ENCODE results near the gene RFC3. TPM values are rescaled to one million over a fixed set of nuclear protein-coding genes. Genes with fewer than 3 reads are reported as not detected.

Gene RFC3
- total RNA-seq, 1 donor from 2014 or later = 3.4 TPM

DNA sequence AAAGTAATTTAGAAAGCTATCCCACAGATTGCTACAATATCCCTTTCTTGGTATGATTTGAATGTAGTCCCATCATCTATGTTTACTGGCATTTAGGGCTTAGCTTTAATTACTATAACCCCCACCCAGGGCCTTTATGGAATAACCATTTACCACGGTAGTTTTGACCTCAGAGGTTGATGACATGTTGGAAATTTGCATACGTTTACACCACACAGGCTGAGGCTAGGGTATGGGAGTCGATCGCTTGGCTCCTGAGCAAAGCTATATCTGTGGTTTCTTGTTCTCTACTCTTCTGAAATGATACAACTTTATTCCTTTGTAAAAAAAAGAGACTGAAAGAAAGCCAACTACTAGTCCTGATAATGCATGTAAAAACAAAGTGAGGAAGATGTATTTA is 28.2 kb upstream of the RFC3 start:
- H3K36me3 ChIP-seq (ENCODE audit: control insufficient read depth, insufficient read depth, low read length) = no peaks in the 10 kb centered on the region
- TF ChIP-seq, protein P1, sequence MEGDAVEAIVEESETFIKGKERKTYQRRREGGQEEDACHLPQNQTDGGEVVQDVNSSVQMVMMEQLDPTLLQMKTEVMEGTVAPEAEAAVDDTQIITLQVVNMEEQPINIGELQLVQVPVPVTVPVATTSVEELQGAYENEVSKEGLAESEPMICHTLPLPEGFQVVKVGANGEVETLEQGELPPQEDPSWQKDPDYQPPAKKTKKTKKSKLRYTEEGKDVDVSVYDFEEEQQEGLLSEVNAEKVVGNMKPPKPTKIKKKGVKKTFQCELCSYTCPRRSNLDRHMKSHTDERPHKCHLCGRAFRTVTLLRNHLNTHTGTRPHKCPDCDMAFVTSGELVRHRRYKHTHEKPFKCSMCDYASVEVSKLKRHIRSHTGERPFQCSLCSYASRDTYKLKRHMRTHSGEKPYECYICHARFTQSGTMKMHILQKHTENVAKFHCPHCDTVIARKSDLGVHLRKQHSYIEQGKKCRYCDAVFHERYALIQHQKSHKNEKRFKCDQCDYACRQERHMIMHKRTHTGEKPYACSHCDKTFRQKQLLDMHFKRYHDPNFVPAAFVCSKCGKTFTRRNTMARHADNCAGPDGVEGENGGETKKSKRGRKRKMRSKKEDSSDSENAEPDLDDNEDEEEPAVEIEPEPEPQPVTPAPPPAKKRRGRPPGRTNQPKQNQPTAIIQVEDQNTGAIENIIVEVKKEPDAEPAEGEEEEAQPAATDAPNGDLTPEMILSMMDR (IDR thresholded peaks at IDR 0.05; ENCODE audit: insufficient read depth, low read length, severe bottlenecking) = no peak
- no peaks in the 10 kb centered on the region for H3K27me3 ChIP-seq (ENCODE audit: control insufficient read depth, insufficient read depth, low read length)
- no peak for DNase-seq (ENCODE audit: low read depth)
- FAIRE-seq = no peak
- no peak overlapping the region for H3K4me3 ChIP-seq (ENCODE audit: low read depth, low read length)

- DNase-seq (ENCODE audit: low read depth) = no peak
- FAIRE-seq = no peak
- H3K27me3 ChIP-seq (ENCODE audit: control insufficient read depth, insufficient read depth, low read length) = no peaks in the 10 kb centered on the region
- H3K4me3 ChIP-seq (ENCODE audit: low read depth, low read length) = no peak overlapping the region
- TF ChIP-seq, protein P1 (IDR thresholded peaks at IDR 0.05; ENCODE audit: insufficient read depth, low read length, severe bottlenecking) = no peak
- no peaks in the 10 kb centered on the region for H3K36me3 ChIP-seq (ENCODE audit: control insufficient read depth, insufficient read depth, low read length)
These were observed 24.2 kb upstream of the RFC3 start for GRCh38 chr13:33793726-33794125.

GRCh38 chr13:33794576-33794975 is 23.4 kb upstream of the RFC3 start:
- Histone ChIP-seq H3K36me3 (ENCODE audit: control insufficient read depth, insufficient read depth, low read length) (no peaks in the 10 kb centered on the region), H3K4me3 (ENCODE audit: low read depth, low read length) (no peak overlapping the region), H3K27me3 (ENCODE audit: control insufficient read depth, insufficient read depth, low read length) (no peaks in the 10 kb centered on the region)
- FAIRE-seq (peak; percentile 43), DNase-seq (ENCODE audit: low read depth) (no peak)
- TF ChIP-seq, protein P1 (IDR thresholded peaks at IDR 0.05; ENCODE audit: insufficient read depth, low read length, severe bottlenecking) = no peak

GRCh38 chr13:33796095-33796494 is 21.9 kb upstream of the RFC3 start:
- TF ChIP-seq, protein P1 (IDR thresholded peaks at IDR 0.05; ENCODE audit: insufficient read depth, low read length, severe bottlenecking) = no peak
- no peak for DNase-seq (ENCODE audit: low read depth)
- FAIRE-seq = no peak
- H3K36me3 ChIP-seq (ENCODE audit: control insufficient read depth, insufficient read depth, low read length) = no peaks in the 10 kb centered on the region
- H3K27me3 ChIP-seq (ENCODE audit: control insufficient read depth, insufficient read depth, low read length) = no peaks in the 10 kb centered on the region
- H3K4me3 ChIP-seq (ENCODE audit: low read depth, low read length) = no peak overlapping the region

DNA sequence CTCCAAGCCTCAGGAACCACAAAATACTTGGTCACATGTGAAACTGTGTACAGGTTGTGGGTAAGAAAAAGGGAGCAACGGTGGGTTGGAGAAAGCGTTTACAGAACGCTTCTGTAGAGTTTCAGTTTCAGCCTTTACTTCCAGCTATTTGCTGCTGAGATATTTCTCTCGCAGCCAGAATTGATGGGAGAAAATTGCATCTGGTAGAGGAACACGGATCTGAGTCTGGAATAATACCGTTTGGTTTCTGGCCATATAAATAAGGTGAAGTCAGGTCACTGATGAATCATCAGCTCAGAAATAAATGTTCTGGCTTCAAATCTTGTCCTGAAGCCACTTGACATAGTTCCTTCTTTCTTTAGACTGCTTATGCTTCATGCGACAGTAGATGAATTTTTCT is 20.3 kb upstream of the RFC3 start:
- Histone ChIP-seq H3K36me3 (ENCODE audit: control insufficient read depth, insufficient read depth, low read length) (no peaks in the 10 kb centered on the region), H3K4me3 (ENCODE audit: low read depth, low read length) (no peak overlapping the region), H3K27me3 (ENCODE audit: control insufficient read depth, insufficient read depth, low read length) (no peaks in the 10 kb centered on the region)
- DNase-seq (ENCODE audit: low read depth) = no peak
- TF ChIP-seq, protein P1 (IDR thresholded peaks at IDR 0.05; ENCODE audit: insufficient read depth, low read length, severe bottlenecking) = no peak
- FAIRE-seq = no peak

DNA sequence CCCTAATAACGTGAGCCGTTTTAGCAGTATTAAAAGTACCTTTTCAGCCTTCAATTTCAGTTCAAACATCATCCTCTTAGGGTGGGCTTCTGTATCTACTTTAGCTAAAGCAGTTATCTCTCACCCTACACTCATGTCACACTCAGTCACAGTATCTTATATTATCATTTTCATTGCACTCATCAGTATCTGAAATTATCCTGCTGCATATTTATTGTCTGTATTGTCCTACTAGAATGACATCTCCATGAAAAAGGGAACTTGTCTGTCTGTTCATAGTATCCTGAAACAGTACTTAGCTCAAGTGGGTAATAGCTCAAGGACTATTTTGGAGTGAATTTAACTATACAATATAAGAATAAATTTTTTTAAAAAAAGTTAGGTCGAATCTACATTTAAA is 19.9 kb upstream of the RFC3 start:
- no peaks in the 10 kb centered on the region for H3K27me3 ChIP-seq (ENCODE audit: control insufficient read depth, insufficient read depth, low read length)
- DNase-seq (ENCODE audit: low read depth) (no peak), FAIRE-seq (no peak)
- H3K4me3 ChIP-seq (ENCODE audit: low read depth, low read length) = no peak overlapping the region
- no peaks in the 10 kb centered on the region for H3K36me3 ChIP-seq (ENCODE audit: control insufficient read depth, insufficient read depth, low read length)
- TF ChIP-seq, protein P1 (IDR thresholded peaks at IDR 0.05; ENCODE audit: insufficient read depth, low read length, severe bottlenecking) = no peak
